ENCODE measurements around the gene VIPR2. TPM values are rescaled to one million over a fixed set of nuclear protein-coding genes. Genes with fewer than 3 reads are reported as not detected.

VIPR2 gene
- total RNA-seq, 1 donor from 2014 or later = not detected

DNA sequence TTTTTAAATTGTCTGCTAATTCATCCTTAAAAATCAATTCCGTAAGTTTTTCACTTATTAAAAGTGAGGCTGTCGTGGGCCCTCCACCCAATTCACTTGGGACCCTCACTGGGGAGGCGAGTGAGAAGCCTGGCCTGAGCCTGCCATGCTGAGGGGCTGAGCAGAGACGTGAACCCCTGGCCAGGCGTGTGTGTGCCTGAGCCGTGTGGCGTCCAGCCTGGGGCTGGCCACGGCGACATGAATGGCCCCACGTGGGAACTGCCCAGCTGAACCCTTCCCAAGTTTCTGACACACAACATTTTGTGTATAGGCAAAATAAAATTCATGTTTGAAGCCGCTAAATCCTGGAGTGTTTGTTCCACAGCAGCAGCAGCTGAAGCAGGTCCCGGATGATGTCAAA lies 13.0 kb upstream of the VIPR2 start:
- no peak for DNase-seq

DNA sequence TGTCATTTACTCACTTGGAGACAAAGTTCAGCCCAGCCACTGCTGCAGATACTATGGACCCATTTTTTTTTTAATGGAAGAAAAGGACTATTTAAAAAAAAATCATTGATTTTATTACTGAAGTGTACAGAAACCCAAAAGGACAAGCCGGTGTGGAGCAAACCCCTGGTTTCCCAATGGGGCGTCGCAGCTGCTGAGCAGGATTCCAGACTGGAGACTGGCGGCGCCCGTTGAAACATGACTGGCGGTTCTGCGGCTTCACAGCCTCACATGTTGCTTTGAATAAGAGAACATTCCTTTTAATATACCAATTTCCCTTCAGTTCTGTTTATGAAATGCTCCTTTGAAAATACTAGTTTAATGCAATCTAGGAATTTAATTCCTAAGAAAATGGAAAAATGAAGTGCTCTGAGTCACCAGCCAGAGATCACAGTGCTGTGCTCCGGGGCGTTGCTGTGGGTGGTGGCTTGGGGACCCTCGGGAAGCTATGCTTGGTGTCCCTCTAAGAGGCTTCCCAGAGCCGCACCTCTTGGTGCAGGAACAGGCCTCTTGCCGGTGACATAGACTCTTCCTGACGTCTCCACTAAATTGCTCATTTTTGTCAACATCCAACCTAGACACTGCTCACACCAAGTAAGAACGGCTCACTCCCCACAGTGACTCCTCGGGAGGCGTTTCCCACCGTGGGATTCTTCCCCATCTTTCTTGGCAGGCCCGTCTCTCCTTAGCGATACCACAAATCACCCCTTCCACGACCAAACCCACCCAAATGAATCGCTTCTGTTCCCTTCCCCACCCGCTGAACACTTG lies 12.0 kb upstream of the VIPR2 start:
- DNase-seq = no peak

DNA sequence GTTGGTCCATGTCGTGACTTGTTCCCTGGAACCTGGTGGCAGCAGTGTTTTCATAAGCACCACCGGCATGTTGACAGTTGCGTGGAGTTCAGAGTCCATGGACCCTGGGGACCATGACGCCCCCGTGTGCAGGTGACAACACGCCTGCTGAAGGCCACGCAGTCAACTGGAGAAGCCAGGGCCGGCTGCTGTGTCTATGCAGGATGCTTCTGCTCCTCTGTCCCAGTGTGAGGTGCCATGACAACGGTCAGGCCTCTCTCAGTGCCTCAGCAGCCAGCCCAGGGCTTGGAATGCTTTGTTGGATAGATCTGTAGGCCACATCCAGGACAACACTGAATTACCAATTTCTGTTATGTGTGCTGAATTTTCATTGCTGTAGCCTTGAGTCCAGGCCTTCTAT lies 10.7 kb upstream of the VIPR2 start:
- DNase-seq = no peak

DNA sequence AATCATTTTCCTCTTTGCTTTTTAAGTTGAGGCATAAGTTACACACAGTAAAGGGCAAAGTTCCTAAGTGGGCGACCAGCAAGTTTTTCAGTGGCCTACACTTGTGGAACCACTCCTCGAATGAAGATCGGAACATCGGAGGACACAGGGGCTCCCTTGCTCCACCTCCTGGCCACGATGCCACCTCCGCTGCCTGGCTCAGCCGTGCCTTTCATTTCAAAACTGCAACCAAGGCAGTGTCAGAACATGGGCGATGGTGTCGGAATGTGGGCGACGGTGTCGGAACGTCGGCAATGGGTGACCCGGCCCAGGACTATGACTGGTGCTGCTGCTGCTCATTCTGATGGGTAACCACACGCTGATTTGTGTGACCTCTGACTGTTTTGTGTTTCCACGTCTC lies 9.6 kb upstream of the VIPR2 start:
- no peak for DNase-seq

DNA sequence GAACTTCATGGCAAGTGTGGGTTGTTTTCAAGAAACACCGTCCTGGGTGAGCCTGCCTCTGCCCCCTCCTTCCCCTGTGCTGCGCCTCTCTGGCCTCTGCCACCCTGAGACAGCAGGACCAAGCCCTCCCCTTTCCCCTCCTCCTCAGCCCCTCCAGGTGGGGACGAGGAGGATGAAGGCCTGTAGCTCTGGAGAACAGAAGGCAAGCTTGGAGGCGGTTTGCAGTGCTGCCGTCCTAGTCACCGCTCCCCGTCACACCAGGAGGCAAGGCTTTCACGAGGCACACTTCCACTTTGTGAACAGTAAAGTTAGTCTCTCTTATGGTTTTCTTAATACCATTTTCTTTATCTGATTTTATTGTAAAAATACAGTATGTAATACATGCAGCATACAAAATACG lies 8.8 kb upstream of the VIPR2 start:
- DNase-seq = no peak

DNA sequence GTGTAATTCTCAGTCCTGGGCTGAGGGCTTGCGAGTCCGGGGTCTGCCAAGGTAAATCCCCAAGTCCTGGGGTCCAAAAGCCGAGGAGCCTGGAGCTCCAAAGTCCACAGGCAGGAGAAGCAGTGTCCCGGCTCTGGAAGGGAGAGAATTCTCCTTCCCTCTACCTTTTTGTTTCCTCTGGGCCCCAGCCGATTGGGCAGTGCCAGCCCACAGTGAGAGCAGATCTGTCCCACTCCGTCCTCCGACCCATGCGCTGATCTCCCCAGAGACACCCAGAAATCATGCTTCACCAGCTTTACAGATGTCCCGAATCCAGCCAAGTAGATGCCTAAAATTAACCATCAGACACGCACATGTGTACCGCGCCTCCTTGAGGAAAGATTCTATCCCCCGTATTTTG lies 8.1 kb upstream of the VIPR2 start:
- DNase-seq = no peak

DNA sequence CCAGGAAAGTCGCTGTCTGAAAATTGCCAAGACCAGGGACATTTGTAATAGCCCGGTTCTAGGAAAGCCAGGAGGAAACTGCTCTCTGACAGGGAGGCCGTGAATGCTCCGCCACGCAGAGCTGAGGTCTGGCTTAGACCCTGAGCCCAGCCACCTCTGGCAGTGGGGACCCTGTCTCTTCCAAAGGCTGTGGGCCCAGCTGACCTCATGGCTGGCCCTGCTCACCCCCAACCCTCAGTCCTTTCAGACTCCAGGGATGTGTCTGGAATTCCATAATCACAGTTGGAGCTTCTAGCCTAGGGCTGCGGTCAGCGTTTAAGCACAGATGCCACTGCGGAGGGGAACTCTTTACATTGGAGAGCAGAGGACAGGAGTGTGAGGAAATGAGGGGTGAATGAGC lies 6.6 kb upstream of the VIPR2 start:
- no peak for DNase-seq

DNA sequence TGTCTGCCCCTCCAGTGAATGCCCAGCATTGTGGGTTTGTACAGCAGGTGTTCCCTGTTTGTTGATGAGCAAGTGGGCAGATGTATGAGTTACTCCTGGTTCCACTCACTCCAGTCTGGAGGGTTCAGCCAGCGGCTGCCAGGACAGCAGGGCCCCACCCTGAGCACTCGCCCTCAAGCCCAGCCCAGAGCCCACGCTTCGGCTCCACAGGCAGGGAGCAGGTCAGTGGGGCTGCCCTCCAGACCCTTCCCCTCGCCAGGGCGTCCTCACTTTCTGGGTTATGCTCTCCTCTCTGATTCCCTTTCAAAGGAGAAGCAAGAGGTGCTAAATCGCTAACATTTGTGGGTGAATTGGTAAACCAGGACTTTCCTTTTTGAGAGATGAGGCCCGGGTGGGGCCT lies 4.8 kb upstream of the VIPR2 start:
- no peak for DNase-seq

DNA sequence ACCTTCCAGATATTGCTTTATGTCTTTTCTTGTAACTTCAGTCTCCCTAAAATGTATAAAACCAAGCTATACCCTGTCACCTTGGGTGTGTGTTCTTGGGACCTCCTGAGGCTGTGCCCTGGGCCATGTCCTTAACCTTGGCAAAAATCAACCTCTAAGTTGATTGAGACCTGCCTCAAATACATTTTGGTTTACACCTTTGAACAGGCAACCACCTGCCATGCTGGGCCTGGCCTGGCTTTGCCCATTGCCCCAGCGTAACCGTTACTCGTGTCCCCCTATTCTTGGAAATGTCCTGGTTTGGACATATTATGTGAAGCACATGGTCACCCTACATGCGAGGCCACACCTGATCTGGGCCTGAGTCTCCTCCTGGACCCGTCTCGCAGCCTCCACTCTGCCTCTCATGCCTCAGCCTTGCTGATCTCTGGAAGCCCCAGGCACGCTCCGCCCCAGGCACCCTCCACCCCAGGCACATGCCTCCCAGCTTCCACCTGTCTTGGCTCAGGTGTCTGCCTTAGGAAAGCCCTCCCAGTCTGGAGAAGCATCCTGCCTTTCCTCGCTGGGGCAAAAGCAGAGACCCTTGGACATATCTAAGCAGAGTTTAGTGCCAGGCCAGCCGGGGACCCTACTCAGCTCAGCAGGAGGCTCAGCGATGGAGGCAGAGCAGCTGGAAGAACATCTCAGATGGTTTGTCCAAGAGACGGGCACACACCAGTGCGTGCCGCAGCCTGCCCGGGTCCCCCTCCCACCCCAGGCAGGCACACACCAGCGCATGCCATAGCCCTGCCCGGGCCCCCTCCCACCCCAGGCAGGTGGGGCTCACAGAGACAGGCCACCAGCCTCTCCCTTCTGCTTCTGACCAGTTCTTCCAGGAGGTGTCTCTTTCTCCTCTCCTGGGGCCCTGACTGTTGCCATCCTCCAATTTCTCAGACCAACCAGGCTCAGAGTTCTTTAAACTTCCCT lies 4.0 kb upstream of the VIPR2 start:
- no peak for DNase-seq

DNA sequence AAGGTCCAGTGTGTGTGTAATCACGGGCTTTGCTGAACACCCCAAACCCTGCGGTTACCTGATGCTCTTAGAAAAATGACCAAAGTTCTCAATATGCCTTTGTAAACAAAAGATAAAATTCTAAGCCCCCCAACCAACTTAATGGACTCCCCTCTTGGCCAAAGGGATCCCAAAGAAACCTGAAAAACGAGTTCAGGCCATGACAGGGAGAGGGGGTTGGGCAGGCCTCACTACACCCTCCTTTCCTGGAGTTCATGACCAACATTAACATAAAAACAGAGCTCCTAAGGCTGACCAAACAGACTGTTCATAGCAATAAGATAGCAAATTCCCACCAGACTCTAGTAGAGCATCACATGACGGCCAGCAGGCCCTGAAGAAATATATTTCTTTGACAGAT lies 3.0 kb upstream of the VIPR2 start:
- no peak for DNase-seq

DNA sequence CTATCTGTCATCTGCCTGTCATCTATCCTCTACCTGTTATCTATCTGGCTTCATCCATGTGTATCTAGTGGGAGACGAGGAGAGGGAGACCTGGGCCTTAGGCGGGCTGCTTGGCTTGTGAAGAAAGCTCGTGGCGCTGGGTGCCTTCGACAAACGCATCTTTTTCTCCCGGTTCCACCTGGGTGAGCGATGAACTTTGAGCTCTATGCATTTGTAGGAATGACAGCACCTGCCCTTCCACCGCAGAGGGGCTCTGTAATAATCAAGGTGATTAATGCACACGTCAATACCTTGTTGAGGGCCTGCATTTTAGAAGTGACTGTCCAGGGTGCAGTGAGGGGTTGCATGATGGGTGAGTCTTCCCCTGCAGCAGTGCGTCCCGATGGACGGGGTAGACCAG lies 2.6 kb upstream of the VIPR2 start:
- DNase-seq = no peak

DNA sequence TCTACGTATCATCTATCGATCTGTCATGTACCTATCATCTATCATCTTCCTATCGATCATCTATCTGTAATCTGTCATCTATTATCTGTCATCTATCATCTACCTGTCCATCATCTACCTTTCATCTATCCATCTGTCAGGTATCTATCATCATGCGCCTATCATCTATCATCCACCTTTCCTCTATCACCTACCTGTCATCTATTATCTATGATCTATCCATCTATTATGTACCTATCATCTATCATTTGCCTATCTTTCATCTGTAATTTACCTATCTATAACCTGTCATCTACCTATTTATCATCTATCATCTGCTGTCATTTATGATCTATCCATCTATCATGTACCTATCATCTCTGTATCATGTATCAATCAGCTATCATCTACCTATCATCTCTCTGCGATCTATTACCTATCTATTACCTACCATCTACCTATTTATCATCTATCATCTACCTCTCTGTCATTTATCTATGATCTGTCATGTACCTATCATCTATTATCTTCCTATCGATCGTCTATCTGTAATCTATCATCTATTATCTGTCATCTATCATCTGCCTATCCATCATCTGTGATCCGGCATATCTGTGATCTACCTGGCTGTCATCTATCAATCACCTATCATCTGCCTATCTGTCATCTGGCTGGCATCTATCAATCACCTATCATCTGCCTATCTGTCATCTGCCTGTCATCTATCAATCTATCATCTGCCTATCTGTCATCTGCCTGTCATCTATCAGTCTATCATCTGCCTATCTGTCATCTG lies 1.6 kb upstream of the VIPR2 start:
- DNase-seq = no peak

DNA sequence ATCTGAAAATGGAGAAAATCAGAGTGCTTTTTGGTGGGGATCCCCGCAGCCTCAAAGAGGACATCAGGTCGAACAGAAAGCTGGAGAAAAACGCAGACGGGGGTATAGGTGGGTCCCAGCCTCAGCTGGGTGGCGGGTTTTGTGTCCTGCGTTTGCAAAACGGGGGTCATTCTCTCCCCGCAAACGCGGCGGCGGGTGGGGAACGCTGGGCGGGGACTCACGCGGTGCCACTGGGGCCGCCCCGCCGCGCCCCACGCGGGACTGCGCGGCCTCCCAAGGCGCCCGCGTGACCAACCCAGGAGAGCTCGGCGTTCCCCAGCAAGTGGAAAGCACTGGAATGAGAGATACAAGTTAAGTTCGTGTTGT lies 806 bp upstream of the VIPR2 start:
- no peak for DNase-seq

DNA sequence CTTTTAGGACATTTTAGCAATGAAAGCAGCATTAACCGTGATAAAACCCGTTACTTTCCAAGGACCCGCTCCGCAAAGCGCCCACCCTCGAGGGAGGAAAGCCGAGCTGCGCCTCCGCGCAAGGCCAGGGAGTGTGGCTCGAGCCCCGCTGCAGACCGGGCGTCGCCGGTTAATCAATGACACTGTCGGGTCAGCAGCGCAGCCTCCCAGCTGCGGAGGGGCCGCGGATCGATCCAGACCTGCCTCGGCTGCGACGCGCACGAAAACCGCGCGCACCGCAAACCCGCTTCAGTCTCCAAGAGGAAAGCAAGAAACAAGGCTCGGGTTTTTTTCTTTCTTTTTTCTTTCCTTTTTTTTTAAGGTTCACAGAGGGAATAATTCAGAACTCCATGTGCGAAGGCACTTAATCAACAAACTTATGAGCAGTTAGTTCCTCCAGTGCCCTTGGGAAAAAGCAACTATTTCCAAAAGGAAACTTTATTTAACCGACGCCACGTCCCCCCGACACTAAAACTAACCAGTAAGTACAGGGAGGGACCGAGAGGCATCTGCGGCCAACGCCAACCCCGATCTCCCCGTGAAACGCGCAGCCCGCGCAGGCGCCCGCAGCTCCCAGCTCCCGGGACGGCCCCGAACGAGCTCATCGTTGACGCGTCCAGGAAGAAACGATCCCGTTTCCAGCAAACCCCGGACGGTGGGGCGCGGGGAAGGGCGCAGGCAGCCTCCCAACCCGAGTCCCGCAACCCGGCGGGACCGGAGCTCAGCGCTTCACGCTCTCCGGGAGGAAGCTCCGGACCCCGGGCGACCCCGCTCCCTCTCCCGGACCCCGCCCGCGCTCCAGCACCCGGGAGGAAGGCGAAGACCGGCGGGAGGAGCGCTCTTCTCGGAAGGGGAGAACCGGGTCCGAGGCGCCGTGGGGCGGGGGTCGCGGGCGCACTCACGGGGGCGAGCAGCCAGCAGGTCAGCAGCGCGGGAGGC lies 598 bp downstream of the VIPR2 start:
- no peak for DNase-seq

DNA sequence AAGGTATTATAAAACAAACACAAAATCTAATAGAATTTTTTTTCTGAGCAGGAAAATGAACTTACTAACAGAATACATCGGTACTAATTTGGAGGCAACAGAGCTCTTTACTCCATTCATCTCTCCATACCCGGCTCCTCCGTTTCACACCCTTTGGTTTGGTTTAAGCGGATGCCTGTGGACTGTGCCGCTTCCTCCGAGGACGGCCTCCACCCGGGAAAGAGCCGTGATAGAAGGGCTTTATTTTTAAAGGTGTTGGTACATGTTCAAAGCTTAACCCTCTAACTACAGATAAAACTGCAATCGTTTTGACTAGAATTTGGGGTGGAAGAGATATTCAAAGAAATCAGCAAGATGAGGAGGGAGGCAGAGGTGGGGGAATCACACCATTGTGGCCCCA lies 1.9 kb downstream of the VIPR2 start:
- DNase-seq = no peak

DNA sequence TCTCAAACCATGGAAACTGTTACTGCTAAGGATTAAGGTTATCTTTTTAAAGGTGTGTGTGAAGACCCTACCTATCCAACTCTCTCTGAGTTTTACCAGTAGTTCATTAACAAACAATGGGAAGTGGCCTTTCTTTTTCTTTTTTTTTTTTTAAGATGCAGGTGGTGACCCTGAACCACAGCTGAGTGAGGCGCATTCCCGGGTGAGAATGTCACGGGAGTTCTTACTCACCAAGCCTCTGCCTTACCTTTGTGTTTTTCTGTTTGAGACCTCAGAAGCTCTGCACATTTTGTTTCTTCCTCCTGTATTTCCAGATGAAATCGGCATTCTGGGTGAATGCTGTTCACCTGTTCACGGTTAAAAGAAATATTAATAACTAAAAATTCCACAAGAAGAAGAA lies 2.5 kb downstream of the VIPR2 start:
- DNase-seq = no peak

DNA sequence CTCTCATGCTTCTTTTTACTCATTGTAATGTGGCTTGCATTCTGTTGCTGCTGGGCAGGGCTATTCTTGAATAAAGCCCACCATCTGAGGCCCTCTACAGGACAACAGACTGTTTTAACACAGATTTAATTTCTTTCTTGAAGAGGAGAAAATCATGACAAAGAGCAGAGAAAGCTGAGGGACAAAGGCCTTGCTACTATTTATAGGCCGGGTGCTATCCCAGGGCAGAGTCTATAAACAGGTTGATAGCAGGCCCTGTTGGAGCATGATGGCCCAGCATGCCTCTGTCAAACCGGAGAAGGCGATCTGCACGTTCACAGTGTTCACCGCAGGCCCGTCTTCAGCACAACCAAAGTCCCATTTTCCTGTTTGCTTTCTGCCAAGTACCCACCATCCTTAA lies 3.0 kb downstream of the VIPR2 start:
- no peak for DNase-seq

DNA sequence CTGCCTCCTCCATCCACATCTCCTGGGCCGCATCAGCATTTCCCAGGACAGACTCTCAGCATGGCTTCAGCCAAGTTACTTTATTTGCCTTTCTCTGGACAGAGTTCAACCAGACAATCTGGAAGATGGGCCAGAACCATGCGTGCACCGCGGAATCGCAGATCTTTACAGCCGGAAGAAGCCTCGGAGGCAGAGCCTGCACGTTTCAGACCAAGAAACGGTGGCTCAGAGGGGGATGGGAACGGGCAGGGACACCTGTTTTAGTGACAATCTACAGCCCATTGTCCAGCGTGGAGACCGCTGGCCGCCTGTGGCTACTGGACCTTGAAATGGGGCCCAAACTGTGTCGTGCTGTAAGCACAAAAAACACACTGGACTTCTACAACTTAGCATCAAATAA lies 3.5 kb downstream of the VIPR2 start:
- DNase-seq = no peak

DNA sequence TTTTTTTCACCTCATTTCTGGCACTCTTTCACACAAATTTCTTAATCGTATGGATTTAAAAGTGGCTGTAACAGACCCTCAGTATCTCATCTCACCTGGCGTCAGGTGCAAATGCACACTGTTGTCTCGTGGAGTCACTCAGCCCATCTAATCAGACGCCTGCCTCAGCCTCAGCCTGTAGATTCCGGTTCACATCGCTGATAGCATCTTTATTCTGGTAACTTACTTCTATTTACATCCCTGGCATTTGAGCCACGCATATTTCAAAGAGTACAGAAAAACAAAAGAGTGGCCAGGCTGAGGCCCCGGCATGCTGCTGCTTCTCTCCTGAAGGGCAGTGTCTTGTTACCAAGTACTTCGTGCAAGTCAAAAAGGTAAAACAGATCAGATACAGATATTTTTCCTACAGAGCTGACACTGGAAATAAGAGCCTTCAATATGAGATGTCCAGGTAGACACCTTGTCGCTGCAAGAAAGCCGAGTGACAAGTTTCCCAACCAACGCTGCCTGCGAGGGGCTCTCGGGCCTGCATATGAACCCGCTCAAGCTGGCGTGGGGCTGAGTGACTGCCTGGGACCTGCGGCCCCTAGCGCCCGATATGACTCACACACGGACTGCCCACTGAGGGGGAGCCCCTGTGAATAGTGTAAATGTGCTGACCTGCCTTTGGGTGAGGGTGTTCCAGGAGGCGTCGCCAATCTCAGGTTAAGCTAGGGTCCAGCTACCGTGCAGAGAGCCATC lies 4.3 kb downstream of the VIPR2 start:
- DNase-seq = no peak

DNA sequence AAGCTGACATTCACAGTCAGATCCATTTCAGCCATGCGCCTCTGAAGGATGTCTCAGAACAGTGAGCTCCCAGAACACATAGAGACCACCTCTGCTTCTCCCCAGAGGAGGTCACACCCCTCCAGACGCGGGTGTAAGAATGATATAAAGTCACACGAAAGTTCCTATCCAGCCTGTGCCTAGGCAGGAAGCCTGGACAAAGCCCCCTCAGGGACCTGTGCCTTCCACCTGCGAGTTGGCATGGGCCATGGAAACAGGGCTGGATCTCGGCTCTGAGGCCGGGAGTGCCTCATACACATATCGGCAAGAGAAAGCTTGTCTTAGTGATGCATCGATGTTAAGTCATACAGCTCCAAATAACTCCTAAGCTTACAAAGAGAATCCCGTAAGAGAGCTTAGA lies 5.0 kb downstream of the VIPR2 start:
- DNase-seq = no peak

DNA sequence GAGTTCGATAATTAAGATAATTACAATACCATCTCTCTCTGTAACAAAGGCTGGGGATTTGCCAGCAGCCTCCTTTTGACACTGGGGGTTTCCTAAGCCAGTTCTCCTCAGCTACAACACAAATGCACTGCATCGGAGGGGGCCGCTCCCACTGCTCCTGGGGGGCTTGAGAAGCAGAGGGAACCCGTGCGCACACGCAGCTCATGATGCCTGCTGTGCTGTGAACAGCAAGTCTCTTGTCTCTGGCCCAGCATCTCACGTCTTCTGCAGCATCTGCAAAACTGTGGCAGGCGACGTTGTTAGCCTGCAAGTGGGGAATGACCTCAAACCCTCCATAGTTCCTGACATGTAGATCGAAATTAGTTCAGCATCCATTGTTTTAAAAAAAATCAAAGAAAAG lies 5.5 kb downstream of the VIPR2 start:
- no peak for DNase-seq

All from dermis blood vessel endothelial cell (primary cell).